NB4 (cell line): ENCODE results near the gene NCAM1.

Source experiments
- POLR2A ChIP-seq: IDR thresholded peaks from 2 replicates; pipeline ENCODE4 v1.6.1; 2011; ENCODE audit warnings: mild to moderate bottlenecking; ENCODE audit not compliant: insufficient read length; ENCODE audit errors: extremely low read depth
- TF ChIP-seq, protein P1 (sequence below): IDR thresholded peaks from one replicate; pipeline ENCODE4 v1.5.1; 2012; ENCODE audit warnings: low read depth, low read length

DNA sequence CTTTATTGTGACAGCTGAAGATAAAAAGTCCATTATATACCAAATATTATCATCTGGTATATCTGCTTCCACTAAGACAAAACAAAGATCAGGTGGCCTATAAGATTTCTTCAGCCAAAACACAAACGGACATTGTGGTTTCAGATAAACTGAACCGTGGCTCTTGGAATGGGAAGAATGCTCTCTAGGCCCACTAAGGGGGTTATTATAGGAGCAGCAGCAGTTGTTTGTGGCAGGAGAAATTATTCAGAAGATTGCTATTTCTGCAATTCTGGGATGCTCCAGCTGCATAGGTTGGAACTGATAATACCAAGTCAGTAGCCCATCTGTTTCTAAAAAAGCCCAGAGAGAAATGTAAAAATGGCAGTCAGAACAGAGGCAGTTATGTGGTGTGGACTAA lies 145.3 kb downstream of the NCAM1 start:
- TF ChIP-seq, protein P1, sequence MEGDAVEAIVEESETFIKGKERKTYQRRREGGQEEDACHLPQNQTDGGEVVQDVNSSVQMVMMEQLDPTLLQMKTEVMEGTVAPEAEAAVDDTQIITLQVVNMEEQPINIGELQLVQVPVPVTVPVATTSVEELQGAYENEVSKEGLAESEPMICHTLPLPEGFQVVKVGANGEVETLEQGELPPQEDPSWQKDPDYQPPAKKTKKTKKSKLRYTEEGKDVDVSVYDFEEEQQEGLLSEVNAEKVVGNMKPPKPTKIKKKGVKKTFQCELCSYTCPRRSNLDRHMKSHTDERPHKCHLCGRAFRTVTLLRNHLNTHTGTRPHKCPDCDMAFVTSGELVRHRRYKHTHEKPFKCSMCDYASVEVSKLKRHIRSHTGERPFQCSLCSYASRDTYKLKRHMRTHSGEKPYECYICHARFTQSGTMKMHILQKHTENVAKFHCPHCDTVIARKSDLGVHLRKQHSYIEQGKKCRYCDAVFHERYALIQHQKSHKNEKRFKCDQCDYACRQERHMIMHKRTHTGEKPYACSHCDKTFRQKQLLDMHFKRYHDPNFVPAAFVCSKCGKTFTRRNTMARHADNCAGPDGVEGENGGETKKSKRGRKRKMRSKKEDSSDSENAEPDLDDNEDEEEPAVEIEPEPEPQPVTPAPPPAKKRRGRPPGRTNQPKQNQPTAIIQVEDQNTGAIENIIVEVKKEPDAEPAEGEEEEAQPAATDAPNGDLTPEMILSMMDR = no peak
- no peak for TF ChIP-seq POLR2A
